Esophagus squamous epithelium (tissue), 4 donors: ENCODE results near the gene DTWD2.

Experiments used
- CTCF ChIP-seq, 6 experiments: fragments of 450-650 bp in 4 of 6; fragments of 200-600 bp in 2 of 6; sonication (generic) in 2 of 6; IDR thresholded peaks; one replicate each; pipeline ENCODE4 v1.5.1; 2016 to 2019; ENCODE audit warnings: antibody characterized with exemption in 6 of 6, mild to moderate bottlenecking in 4 of 6, moderate library complexity in 4 of 6
- POLR2A ChIP-seq, 4 donors: fragments of 450-650 bp; IDR thresholded peaks; one replicate each; pipeline ENCODE4 v1.6.1; 2017; ENCODE audit warnings: antibody characterized with exemption in 4 of 4, mild to moderate bottlenecking in 4 of 4, moderate library complexity in 3 of 4

DNA sequence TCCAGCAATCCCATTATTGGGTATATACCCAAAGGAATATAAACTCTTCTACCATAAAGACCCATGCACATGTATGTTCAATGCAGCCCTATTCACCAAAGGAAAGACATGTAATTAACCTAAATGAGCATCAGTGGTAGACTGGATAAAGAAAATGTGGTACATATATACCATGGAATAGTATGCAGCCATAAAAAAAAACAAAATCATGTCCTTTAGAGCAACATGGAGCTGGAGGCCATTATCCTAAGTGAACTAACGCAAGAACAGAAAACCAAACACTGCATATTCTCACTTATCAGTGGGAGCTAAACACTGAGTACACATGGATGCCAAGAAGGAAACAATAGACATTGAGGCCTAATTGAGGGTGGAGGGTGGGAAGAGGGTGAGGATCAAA is 27.8 kb downstream of the DTWD2 start:
- TF ChIP-seq CTCF (IDR thresholded peaks at IDR 0.05): no peak
- no peak for TF ChIP-seq POLR2A (IDR thresholded peaks at IDR 0.05)
